ENCODE measurements around the gene RFX3. TPM values are rescaled to one million over a fixed set of nuclear protein-coding genes. Genes with fewer than 3 reads are reported as not detected.

Gene RFX3
- total RNA-seq, 1 experiment from 2014 or later = 8.4 TPM

DNA sequence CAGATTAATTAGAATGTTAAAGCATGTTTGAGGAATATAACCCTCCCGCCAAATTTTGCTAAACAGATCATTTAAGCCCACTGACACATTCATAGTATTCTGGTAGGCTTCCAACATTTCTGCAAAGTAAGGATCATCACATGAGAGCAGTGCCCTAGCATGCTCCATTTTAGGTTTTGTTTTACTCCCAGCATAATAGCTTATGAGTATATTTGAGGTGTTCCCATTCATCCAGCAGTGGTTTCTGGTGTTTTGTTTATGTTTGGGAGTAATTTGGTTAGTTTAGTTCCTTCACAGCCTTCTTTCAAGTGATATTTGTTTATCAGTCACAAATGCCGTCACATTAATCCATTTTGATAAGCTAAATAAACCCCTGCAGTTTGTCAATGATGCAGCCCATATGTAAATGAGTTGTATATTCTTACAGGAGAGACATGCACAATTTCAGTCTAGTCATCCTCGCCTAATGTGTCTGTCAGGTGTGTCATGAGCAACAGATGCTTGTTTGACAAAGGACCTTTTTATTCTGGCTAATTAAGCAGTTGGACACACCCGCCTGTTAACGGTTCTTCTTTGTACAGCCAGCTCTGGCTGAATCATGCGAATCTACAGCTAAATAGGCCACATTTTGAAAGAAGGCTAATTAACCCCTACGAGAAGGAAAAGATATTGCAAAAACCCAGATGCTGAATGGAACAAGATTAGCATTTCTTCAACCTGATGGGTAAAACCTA lies 124.4 kb downstream of the RFX3 start:
- no peaks in the 10 kb centered on the region for H3K36me3 ChIP-seq (ENCODE audit: low read depth)
- no peaks in the 10 kb centered on the region for H4K20me1 ChIP-seq (ENCODE audit: insufficient read depth)
- no TSS peak for BruUV-seq (replicated peaks)
- H2AFZ ChIP-seq = no peak overlapping the region
- no peaks in the 10 kb centered on the region for H3K4me1 ChIP-seq (replicated peaks; ENCODE audit: insufficient read depth)
- POLR2A ChIA-PET (ENCODE audit: unreplicated experiment) = no interaction called here
- H3K9me3 ChIP-seq (ENCODE audit: insufficient read depth, low read depth) = no peaks in the 10 kb centered on the region
- H3K27me3 ChIP-seq (ENCODE audit: insufficient read depth, low read depth) = no peaks in the 10 kb centered on the region
- CTCF ChIA-PET = no interaction called here
- no peak for TF ChIP-seq EZH2 (IDR thresholded peaks at IDR 0.05; ENCODE audit: low read depth)
- TF ChIP-seq, protein P1, sequence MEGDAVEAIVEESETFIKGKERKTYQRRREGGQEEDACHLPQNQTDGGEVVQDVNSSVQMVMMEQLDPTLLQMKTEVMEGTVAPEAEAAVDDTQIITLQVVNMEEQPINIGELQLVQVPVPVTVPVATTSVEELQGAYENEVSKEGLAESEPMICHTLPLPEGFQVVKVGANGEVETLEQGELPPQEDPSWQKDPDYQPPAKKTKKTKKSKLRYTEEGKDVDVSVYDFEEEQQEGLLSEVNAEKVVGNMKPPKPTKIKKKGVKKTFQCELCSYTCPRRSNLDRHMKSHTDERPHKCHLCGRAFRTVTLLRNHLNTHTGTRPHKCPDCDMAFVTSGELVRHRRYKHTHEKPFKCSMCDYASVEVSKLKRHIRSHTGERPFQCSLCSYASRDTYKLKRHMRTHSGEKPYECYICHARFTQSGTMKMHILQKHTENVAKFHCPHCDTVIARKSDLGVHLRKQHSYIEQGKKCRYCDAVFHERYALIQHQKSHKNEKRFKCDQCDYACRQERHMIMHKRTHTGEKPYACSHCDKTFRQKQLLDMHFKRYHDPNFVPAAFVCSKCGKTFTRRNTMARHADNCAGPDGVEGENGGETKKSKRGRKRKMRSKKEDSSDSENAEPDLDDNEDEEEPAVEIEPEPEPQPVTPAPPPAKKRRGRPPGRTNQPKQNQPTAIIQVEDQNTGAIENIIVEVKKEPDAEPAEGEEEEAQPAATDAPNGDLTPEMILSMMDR (conservative IDR thresholded peaks at IDR 0.05) = no peak
- no peaks in the 10 kb centered on the region for H3K79me2 ChIP-seq (ENCODE audit: low read depth)
- no peak for DNase-seq
- no peak overlapping the region for H3K4me3 ChIP-seq
- H3F3A ChIP-seq (ENCODE audit: insufficient read depth, low read depth) = no peaks in the 10 kb centered on the region
- H3K4me2 ChIP-seq = no peak overlapping the region
- no peak overlapping the region for H3K27ac ChIP-seq
- H3K9me2 ChIP-seq (ENCODE audit: insufficient read depth) = no peaks in the 10 kb centered on the region
- intact Hi-C loops (cut with micrococcal nuclease; ENCODE audit: unreplicated experiment) = no loop called here

DNA sequence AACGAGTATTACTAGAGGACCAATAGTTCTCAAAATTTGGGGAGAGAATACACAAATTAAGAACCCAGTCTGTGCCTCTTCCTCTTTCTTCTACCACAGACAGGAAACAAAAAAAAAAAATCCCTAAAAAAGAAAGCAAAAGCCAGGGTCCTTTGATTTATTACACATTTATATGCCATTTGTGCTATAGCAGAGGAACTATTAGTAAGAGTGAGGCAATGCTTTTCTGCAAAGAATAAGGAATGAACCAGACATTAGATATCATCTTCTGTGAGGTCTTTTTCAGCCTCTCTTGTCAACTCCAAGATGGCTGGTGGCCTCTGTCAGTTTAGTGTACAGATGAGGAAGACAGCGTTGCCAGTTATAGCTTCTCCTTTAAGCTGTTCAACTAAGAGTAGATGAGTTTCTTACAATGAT lies 127.6 kb downstream of the RFX3 start:
- no peaks in the 10 kb centered on the region for H4K20me1 ChIP-seq (ENCODE audit: insufficient read depth)
- H3K27ac ChIP-seq = no peak overlapping the region
- H3F3A ChIP-seq (ENCODE audit: insufficient read depth, low read depth) = no peaks in the 10 kb centered on the region
- H3K79me2 ChIP-seq (ENCODE audit: low read depth) = no peaks in the 10 kb centered on the region
- no peaks in the 10 kb centered on the region for H3K9me2 ChIP-seq (ENCODE audit: insufficient read depth)
- POLR2A ChIA-PET (ENCODE audit: unreplicated experiment) = no interaction called here
- H3K4me2 ChIP-seq = no peak overlapping the region
- no peak for TF ChIP-seq EZH2 (IDR thresholded peaks at IDR 0.05; ENCODE audit: low read depth)
- TF ChIP-seq, protein P1 (conservative IDR thresholded peaks at IDR 0.05) = no peak
- H3K27me3 ChIP-seq (ENCODE audit: insufficient read depth, low read depth) = no peaks in the 10 kb centered on the region
- CTCF ChIA-PET = no interaction called here
- no peaks in the 10 kb centered on the region for H3K36me3 ChIP-seq (ENCODE audit: low read depth)
- no peak for DNase-seq
- no peak overlapping the region for H2AFZ ChIP-seq
- no peaks in the 10 kb centered on the region for H3K4me1 ChIP-seq (replicated peaks; ENCODE audit: insufficient read depth)
- intact Hi-C loops (cut with micrococcal nuclease; ENCODE audit: unreplicated experiment) = no loop called here
- no peaks in the 10 kb centered on the region for H3K9me3 ChIP-seq (ENCODE audit: insufficient read depth, low read depth)
- BruUV-seq (replicated peaks) = no TSS peak
- no peak overlapping the region for H3K4me3 ChIP-seq

DNA sequence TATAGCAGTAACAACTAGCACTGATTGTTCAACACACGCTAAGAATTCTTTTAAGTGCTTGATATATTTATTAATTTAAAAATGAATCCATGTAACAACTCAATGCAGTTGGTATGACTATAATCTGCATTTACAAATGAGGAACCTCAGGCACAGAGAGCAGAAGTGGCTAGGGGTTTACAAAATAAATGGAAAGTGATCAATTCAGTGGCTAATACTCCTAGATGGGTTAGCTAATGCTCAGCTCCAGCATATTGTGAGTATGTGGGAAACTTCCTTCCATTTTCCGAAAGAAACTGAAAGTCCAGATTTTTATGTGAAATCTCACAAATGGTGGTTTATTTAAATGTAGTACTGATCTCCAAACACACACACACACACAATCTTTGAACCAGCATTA lies 128.0 kb downstream of the RFX3 start:
- Histone ChIP-seq H3K4me2 (no peak overlapping the region), H3K4me1 (replicated peaks; ENCODE audit: insufficient read depth) (no peaks in the 10 kb centered on the region), H3K4me3 (no peak overlapping the region), H2AFZ (no peak overlapping the region), H3K9me2 (ENCODE audit: insufficient read depth) (no peaks in the 10 kb centered on the region), H4K20me1 (ENCODE audit: insufficient read depth) (no peaks in the 10 kb centered on the region), H3K9me3 (ENCODE audit: insufficient read depth, low read depth) (no peaks in the 10 kb centered on the region), H3F3A (ENCODE audit: insufficient read depth, low read depth) (no peaks in the 10 kb centered on the region), H3K27ac (no peak overlapping the region), H3K79me2 (ENCODE audit: low read depth) (no peaks in the 10 kb centered on the region), H3K27me3 (ENCODE audit: insufficient read depth, low read depth) (no peaks in the 10 kb centered on the region), H3K36me3 (ENCODE audit: low read depth) (no peaks in the 10 kb centered on the region)
- TF ChIP-seq, protein P1 (conservative IDR thresholded peaks at IDR 0.05) = no peak
- TF ChIP-seq EZH2 (IDR thresholded peaks at IDR 0.05; ENCODE audit: low read depth) = no peak
- POLR2A ChIA-PET (ENCODE audit: unreplicated experiment) = no interaction called here
- DNase-seq = no peak
- intact Hi-C loops (cut with micrococcal nuclease; ENCODE audit: unreplicated experiment) = no loop called here
- CTCF ChIA-PET = no interaction called here
- BruUV-seq (replicated peaks) = no TSS peak

Measured in PC-9 (cell line).